ENCODE data around the gene SLC25A43.

DNA sequence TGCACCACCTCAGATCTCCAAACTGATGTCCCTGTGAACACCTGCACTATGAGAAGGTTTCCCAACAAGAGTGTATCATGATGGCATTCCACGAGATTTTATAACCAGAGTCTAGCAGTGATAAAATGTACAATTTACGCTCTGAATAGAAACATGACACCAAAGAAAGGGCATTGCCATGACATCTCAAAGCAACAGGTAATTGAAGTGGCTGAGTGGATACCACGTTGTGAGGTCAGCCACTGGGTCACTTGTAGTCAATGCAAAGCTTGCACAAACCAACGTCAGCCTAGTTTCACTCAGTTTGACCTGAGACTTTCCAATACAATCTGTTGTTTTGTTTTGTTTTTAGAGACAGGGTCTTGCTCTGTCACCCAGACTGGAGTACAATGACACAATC is 54.1 kb downstream of the SLC25A43 start:
- no peak for TF ChIP-seq POLR2A (IDR thresholded peaks at IDR 0.05; ENCODE audit: low read depth, low read length)
- no peak for TF ChIP-seq CTCF (conservative IDR thresholded peaks at IDR 0.05; ENCODE audit: low read depth, low read length)
- TF ChIP-seq FOS (IDR thresholded peaks at IDR 0.05; ENCODE audit: low read depth, low read length), result no peak
- no peak for TF ChIP-seq BHLHE40 (IDR thresholded peaks at IDR 0.05; ENCODE audit: low read depth, low read length)
